Heart left ventricle (tissue), 13 donors: ENCODE data around the gene LANCL2.

Source experiments
- CTCF ChIP-seq, 12 donors: fragments of 200-600 bp; sonication (generic) in 4 of 12; IDR thresholded peaks; one replicate each; pipeline versions ENCODE4 v1.5.0 to v1.8.0; 2018 to 2022; ENCODE audit warnings: antibody characterized with exemption in 12 of 12, mild to moderate bottlenecking in 5 of 12
- POLR2A ChIP-seq, 2 donors: fragments of 450-650 bp; IDR thresholded peaks; one replicate each; pipeline ENCODE4 v1.6.1; 2017; ENCODE audit warnings: antibody characterized with exemption in 2 of 2, mild to moderate bottlenecking in 2 of 2, moderate library complexity in 2 of 2
- donor health status: ischemic (EF 13 %, LVEDD 7.1; RV severe dilation, severe dysfunction).
- donor health status: DM: no; HTN: yes; CAD: no.
- donor health status: DM: no; HTN: no; CAD: no.
- donor health status: ischemic (EF 25% LVEDD 6.9; RV normal size, moderate dysfunction).
- donor health status: ischemic (EF 25% LVEDD 5.7; RV mildly dilated, moderate dysfunction).
- donor health status: ischemic (EF 35%, LVEDD 5.7; RV mildly dilated, moderate dysfunction).
- donor health status: nonischemic (EF 11% LVEDD 7.7; RV severe dilation, severe dysfunction).
- donor health status: DM: yes; HTN: yes; CAD: no.
- donor health status: PGD.
- donor health status: ischemic (EF 29% LVEDD 5.4; RV normal size, mild dysfunction).
- donor health status: nonischemic (EF 23%, LVEDD 6.1; RV moderate dilation, normal function).

- TF ChIP-seq CTCF (IDR thresholded peaks at IDR 0.05) (no peak), POLR2A (IDR thresholded peaks at IDR 0.05) (no peak)
Measured at GRCh38 chr7:55474944-55475854, 110.1 kb downstream of the LANCL2 start.
